OCI-LY3 (cell line): ENCODE measurements around the gene FMNL2.

Experiments used
- EZH2phosphoT487 ChIP-seq: fragments of 200-600 bp; shearing (Covaris generic); IDR thresholded peaks from 2 replicates; pipeline ENCODE4 v1.6.1; 2018; ENCODE audit warnings: antibody characterized with exemption, mixed run types, low read depth
- TF ChIP-seq, protein P1 (sequence below): fragments of 200-600, 300-600 bp; sonication (generic); IDR thresholded peaks from 2 replicates; pipeline ENCODE4 v1.5.1; 2014; ENCODE audit warnings: antibody characterized with exemption, low read length, low read depth

DNA sequence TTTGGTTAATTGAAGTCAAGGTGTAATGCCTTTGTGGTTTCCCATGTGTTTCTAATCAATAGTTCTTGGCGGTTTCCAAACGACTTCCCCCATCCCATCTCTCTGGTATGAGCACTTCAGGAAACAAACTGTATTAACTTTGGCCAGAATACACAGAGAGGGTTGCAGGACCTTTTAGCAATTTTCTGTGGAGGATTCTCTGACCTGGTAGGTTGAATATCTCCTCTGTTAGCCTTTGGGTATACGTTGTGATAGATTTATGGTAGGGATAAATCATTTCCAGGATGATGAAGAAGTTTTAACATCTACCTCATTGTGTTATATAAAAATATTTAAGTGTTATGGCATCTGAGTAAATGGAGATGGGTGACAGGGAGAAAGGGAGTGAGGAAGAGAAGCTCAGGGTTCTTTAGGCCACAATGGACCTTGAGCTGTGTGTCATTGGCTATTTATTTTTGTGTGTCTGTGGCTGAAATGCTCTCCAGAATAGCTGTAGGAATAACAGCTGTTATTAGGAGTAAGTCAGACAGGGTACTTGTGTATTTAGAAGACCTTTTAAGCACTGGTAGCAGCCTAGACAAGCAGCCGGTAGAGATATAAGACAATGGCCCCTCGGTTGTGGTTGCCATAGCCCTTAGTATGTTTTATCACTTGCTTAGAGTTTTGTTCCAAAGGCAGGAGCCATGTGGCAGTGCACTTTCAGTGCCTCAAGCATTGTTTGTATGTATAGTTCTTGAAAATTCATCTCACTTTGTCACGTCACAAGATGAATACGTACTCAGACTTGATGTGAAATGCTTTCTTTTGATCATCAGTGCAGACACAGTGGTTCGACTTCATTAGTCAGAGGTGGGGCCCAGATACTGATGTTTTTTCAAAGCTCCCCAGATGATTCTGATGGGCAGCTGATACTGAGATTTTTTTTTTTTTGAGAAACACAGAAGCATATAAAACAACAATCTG is 91.1 kb downstream of the FMNL2 start:
- TF ChIP-seq, protein P1, sequence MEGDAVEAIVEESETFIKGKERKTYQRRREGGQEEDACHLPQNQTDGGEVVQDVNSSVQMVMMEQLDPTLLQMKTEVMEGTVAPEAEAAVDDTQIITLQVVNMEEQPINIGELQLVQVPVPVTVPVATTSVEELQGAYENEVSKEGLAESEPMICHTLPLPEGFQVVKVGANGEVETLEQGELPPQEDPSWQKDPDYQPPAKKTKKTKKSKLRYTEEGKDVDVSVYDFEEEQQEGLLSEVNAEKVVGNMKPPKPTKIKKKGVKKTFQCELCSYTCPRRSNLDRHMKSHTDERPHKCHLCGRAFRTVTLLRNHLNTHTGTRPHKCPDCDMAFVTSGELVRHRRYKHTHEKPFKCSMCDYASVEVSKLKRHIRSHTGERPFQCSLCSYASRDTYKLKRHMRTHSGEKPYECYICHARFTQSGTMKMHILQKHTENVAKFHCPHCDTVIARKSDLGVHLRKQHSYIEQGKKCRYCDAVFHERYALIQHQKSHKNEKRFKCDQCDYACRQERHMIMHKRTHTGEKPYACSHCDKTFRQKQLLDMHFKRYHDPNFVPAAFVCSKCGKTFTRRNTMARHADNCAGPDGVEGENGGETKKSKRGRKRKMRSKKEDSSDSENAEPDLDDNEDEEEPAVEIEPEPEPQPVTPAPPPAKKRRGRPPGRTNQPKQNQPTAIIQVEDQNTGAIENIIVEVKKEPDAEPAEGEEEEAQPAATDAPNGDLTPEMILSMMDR: no peak
- TF ChIP-seq EZH2phosphoT487: no peak
